ENCODE measurements around the gene TUSC2.

Gene TUSC2

DNA sequence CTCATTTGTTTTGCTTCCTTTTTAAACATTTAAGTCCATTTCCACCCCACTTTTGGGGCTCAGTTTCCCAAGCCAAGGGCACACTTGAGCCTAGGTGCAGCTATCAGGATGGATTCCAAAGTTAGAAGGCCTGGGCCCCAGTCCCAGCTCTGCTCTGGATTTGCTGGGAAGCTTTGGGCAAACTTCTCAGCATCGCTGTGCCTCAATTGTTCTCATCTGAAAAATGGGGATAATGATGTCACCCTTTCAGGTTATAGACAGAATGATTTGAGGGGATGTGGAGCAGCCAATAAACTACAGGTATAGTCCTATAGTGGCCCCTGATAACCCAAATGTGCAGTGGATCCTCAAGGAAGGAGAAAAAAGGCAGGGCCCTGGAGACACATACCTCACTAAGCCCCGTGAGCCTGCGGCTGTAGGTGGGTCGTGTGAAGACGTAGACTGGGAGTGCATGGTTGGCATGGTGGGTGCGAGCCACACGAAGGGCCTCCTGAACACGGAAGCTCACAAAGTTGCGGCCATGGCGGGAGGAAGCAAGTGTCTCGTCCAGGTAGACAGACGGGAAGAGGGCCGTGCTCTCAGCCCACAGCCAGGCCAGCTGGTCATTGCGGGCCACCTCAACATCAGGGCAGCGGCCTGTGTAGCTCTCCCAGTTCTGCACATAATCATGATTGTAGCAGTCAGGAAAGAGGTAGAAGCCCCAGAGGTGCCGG lies 8.7 kb downstream of the TUSC2 start:
- Histone ChIP-seq H3K27ac (ENCODE audit: low read length) (no peak overlapping the region), H3K27me3 (ENCODE audit: low read depth, low read length) (no peaks in the 10 kb centered on the region), H3K36me3 (replicated peaks; ENCODE audit: low read depth, low read length) (peaks cover 24% of the 10 kb centered on the region), H3K4me1 (ENCODE audit: low read length) (peaks cover 31% of the 10 kb centered on the region), H3K4me2 (ENCODE audit: low read length) (no peak overlapping the region), H3K9ac (ENCODE audit: low read length) (no peak overlapping the region), H3K79me2 (ENCODE audit: low read length) (peaks cover 19% of the 10 kb centered on the region), H4K20me1 (ENCODE audit: insufficient read depth, low read length) (no peaks in the 10 kb centered on the region), H3K4me3 (ENCODE audit: low read length) (no peak overlapping the region), H2AFZ (ENCODE audit: low read depth, low read length) (no peak overlapping the region), H3K9me3 (ENCODE audit: insufficient read depth, low read length) (no peaks in the 10 kb centered on the region)
- TF ChIP-seq EZH2phosphoT487 (IDR thresholded peaks at IDR 0.05; ENCODE audit: low read depth), result no peak
- TF ChIP-seq, protein P1, sequence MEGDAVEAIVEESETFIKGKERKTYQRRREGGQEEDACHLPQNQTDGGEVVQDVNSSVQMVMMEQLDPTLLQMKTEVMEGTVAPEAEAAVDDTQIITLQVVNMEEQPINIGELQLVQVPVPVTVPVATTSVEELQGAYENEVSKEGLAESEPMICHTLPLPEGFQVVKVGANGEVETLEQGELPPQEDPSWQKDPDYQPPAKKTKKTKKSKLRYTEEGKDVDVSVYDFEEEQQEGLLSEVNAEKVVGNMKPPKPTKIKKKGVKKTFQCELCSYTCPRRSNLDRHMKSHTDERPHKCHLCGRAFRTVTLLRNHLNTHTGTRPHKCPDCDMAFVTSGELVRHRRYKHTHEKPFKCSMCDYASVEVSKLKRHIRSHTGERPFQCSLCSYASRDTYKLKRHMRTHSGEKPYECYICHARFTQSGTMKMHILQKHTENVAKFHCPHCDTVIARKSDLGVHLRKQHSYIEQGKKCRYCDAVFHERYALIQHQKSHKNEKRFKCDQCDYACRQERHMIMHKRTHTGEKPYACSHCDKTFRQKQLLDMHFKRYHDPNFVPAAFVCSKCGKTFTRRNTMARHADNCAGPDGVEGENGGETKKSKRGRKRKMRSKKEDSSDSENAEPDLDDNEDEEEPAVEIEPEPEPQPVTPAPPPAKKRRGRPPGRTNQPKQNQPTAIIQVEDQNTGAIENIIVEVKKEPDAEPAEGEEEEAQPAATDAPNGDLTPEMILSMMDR (IDR thresholded peaks at IDR 0.05; ENCODE audit: low read depth, low read length), result no peak

DNA sequence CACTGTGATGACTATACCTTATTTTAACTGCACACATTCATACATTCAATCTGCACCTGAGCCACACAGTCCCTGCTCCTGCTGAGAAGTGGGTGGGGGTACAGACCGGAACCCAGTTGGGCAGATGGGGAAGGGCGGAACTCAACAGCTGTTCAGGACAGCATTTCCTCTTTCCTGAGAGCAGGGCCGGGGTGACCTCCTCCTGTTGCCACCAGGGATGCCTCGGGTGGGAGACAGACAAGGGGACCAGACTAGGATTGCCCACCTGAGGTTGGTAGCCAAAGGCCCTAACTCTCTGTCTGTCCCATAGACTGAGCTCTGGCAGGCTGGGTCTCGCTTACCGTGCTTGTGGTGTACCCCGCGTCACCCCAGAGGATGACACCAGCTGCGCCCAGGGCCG lies 9.4 kb downstream of the TUSC2 start:
- Histone ChIP-seq H3K36me3 (replicated peaks; ENCODE audit: low read depth, low read length) (peaks cover 21% of the 10 kb centered on the region), H3K27me3 (ENCODE audit: low read depth, low read length) (no peaks in the 10 kb centered on the region), H3K4me3 (ENCODE audit: low read length) (no peak overlapping the region), H2AFZ (ENCODE audit: low read depth, low read length) (no peak overlapping the region), H3K9me3 (ENCODE audit: insufficient read depth, low read length) (no peaks in the 10 kb centered on the region), H3K4me1 (ENCODE audit: low read length) (peaks cover 31% of the 10 kb centered on the region), H4K20me1 (ENCODE audit: insufficient read depth, low read length) (no peaks in the 10 kb centered on the region), H3K79me2 (ENCODE audit: low read length) (peaks cover 19% of the 10 kb centered on the region), H3K4me2 (ENCODE audit: low read length) (no peak overlapping the region), H3K9ac (ENCODE audit: low read length) (no peak overlapping the region), H3K27ac (ENCODE audit: low read length) (no peak overlapping the region)
- TF ChIP-seq EZH2phosphoT487 (IDR thresholded peaks at IDR 0.05; ENCODE audit: low read depth), result no peak
- TF ChIP-seq, protein P1 (IDR thresholded peaks at IDR 0.05; ENCODE audit: low read depth, low read length), result no peak

DNA sequence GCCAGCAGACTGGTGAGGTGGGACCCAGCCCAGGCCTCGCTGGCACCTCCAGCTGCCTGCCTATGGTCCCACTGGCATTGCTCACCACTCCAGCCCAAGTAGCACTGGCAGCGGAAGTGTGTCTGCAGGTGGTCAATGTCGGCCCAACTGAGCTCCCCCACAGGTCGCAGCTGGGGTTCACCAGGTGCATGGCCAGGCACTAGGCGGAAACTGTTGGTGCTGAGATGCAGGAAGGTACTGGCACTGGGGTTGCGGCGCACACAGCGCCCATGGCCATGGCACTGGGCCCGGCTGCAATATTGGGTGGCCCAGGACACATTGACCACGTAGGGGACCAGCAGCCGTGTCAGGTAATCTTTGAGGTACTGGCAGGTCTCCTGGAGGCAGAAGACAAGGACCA lies 9.9 kb downstream of the TUSC2 start:
- no peaks in the 10 kb centered on the region for H3K27me3 ChIP-seq (ENCODE audit: low read depth, low read length)
- no peak overlapping the region for H3K4me3 ChIP-seq (ENCODE audit: low read length)
- no peaks in the 10 kb centered on the region for H4K20me1 ChIP-seq (ENCODE audit: insufficient read depth, low read length)
- H2AFZ ChIP-seq (ENCODE audit: low read depth, low read length), result no peak overlapping the region
- H3K79me2 ChIP-seq (ENCODE audit: low read length), result peaks cover 19% of the 10 kb centered on the region
- no peaks in the 10 kb centered on the region for H3K9me3 ChIP-seq (ENCODE audit: insufficient read depth, low read length)
- no peak for TF ChIP-seq EZH2phosphoT487 (IDR thresholded peaks at IDR 0.05; ENCODE audit: low read depth)
- TF ChIP-seq, protein P1 (IDR thresholded peaks at IDR 0.05; ENCODE audit: low read depth, low read length), result no peak
- H3K4me2 ChIP-seq (ENCODE audit: low read length), result no peak overlapping the region
- H3K36me3 ChIP-seq (replicated peaks; ENCODE audit: low read depth, low read length), result peaks cover 21% of the 10 kb centered on the region
- H3K4me1 ChIP-seq (ENCODE audit: low read length), result peaks cover 30% of the 10 kb centered on the region
- H3K9ac ChIP-seq (ENCODE audit: low read length), result no peak overlapping the region
- H3K27ac ChIP-seq (ENCODE audit: low read length), result no peak overlapping the region

DNA sequence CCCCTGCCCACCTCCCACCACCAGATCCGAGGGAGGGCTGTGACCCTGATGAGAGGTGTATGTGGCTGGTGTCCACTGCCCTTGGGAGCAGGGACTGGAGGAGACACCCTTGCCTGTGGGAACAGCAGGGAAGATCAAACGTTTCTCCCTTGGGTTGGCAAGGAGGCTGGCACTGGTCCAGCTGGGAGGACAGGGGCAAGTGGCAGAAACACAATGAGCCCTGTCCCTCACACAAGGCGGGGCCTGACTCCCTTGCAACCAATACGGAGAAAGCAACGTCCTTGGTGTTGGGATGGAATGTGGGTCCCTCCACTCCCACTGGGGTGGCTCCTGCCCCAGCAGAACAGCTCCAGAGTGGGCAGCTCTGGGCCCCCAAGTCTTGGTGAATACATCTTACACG lies 10.7 kb downstream of the TUSC2 start:
- no peak for TF ChIP-seq EZH2phosphoT487 (IDR thresholded peaks at IDR 0.05; ENCODE audit: low read depth)
- TF ChIP-seq, protein P1 (IDR thresholded peaks at IDR 0.05; ENCODE audit: low read depth, low read length), result no peak
- Histone ChIP-seq H3K27me3 (ENCODE audit: low read depth, low read length) (no peaks in the 10 kb centered on the region), H3K4me3 (ENCODE audit: low read length) (no peak overlapping the region), H2AFZ (ENCODE audit: low read depth, low read length) (no peak overlapping the region), H3K4me2 (ENCODE audit: low read length) (no peak overlapping the region), H3K27ac (ENCODE audit: low read length) (no peak overlapping the region), H3K36me3 (replicated peaks; ENCODE audit: low read depth, low read length) (peaks cover 21% of the 10 kb centered on the region), H3K4me1 (ENCODE audit: low read length) (peaks cover 21% of the 10 kb centered on the region), H3K9ac (ENCODE audit: low read length) (no peak overlapping the region), H4K20me1 (ENCODE audit: insufficient read depth, low read length) (no peaks in the 10 kb centered on the region), H3K9me3 (ENCODE audit: insufficient read depth, low read length) (no peaks in the 10 kb centered on the region), H3K79me2 (ENCODE audit: low read length) (peaks cover 19% of the 10 kb centered on the region)

Measured in OCI-LY3 (cell line).